Naive thymus-derived CD4-positive, alpha-beta T cell (primary cell): ENCODE results near the gene RPE65. TPM values are rescaled to one million over a fixed set of nuclear protein-coding genes. Genes with fewer than 3 reads are reported as not detected.

Experiments
- ATAC-seq: fragments of 150-1000 bp; cut with Tn5 transposase; 2 replicates; pipeline ENCODE4 v1.10.0; 2021; ENCODE audit warnings: mild to moderate bottlenecking, moderate library complexity
- CTCF ChIA-PET: fragments of 350-600 bp; sonication (Branson Sonifier 250); formaldehyde crosslinking; loops from one replicate; lab custom pipeline; 2021; ENCODE audit warnings: antibody characterized with exemption; lab: Charles Lee
- POLR2A ChIA-PET: fragments of 350-600 bp; sonication (Branson Sonifier 250); formaldehyde crosslinking; loops from one replicate; lab custom pipeline; 2021; ENCODE audit warnings: antibody characterized with exemption, inconsistent platforms; lab: Charles Lee
- DNase-seq, 9 donors: peaks; one replicate each; pipeline versions ENCODE4 v3.0.0 to v3.0.0-alpha.2; 2020 to 2022; ENCODE audit warnings: mixed read lengths in 1 of 9
- H3K27ac ChIP-seq: one replicate; pipeline ENCODE4 v1.7.0; 2013; ENCODE audit warnings: mild to moderate bottlenecking, low read depth, low read length, moderate library complexity
- H3K27me3 ChIP-seq, 2 donors: one replicate each; pipeline ENCODE4 v1.7.0; 2013; ENCODE audit warnings: low read length in 2 of 2, mild to moderate bottlenecking in 2 of 2, moderate library complexity in 2 of 2; ENCODE audit not compliant: control insufficient read depth in 2 of 2, insufficient read depth in 2 of 2
- H3K36me3 ChIP-seq, 3 experiments: 1 replicate in 2 of 3; 2 replicates in 1 of 3; pipeline ENCODE4 v1.7.0; 2013; ENCODE audit warnings: low read length in 3 of 3, mild to moderate bottlenecking in 3 of 3, moderate library complexity in 1 of 3; ENCODE audit not compliant: insufficient read depth in 3 of 3, control insufficient read depth in 2 of 3
- H3K4me1 ChIP-seq, 2 donors: one replicate each; pipeline ENCODE4 v1.7.0; 2013; ENCODE audit warnings: low read length in 2 of 2, mild to moderate bottlenecking in 2 of 2, moderate library complexity in 1 of 2; ENCODE audit not compliant: control insufficient read depth in 2 of 2, insufficient read depth in 2 of 2
- H3K4me3 ChIP-seq: 2 replicates; pipeline ENCODE4 v1.7.0; 2013; ENCODE audit warnings: mild to moderate bottlenecking, low read length
- H3K9me3 ChIP-seq, 3 experiments: 1 replicate in 2 of 3; 2 replicates in 1 of 3; pipeline ENCODE4 v1.7.0; 2013; ENCODE audit warnings: low read length in 3 of 3; ENCODE audit not compliant: control insufficient read depth in 2 of 3
- H3K27ac Mint-ChIP-seq, 9 donors: one replicate each; pipeline ENCODE4 v1.8.0; 2020 to 2022; ENCODE audit warnings: mixed read lengths in 9 of 9, mild to moderate bottlenecking in 8 of 9, moderate library complexity in 5 of 9, inconsistent platforms in 2 of 9
- H3K27me3 Mint-ChIP-seq, 5 donors: one replicate each; pipeline ENCODE4 v1.8.0; 2021 to 2022; ENCODE audit warnings: mixed read lengths in 5 of 5, mild to moderate bottlenecking in 1 of 5
- H3K36me3 Mint-ChIP-seq, 5 donors: one replicate each; pipeline ENCODE4 v1.8.0; 2020 to 2022; ENCODE audit warnings: mixed read lengths in 5 of 5, mild to moderate bottlenecking in 3 of 5, inconsistent platforms in 1 of 5
- H3K4me1 Mint-ChIP-seq, 7 donors: one replicate each; pipeline ENCODE4 v1.8.0; 2020 to 2022; ENCODE audit warnings: mixed read lengths in 7 of 7, mild to moderate bottlenecking in 3 of 7, inconsistent platforms in 1 of 7
- H3K4me3 Mint-ChIP-seq, 10 donors: one replicate each; pipeline ENCODE4 v1.8.0; 2020 to 2022; ENCODE audit warnings: mild to moderate bottlenecking in 10 of 10, mixed read lengths in 10 of 10, moderate library complexity in 6 of 10, inconsistent platforms in 2 of 10
- H3K9me3 Mint-ChIP-seq, 11 donors: one replicate each; pipeline ENCODE4 v1.8.0; 2020 to 2022; ENCODE audit warnings: mixed read lengths in 11 of 11, mild to moderate bottlenecking in 4 of 11, inconsistent platforms in 1 of 11, moderate library complexity in 1 of 11
- intact Hi-C, 2 donors: fragments of 100-400 bp; cut with micrococcal nuclease; formaldehyde crosslinking; loops; one replicate each; pipeline ENCODE4 v1.15.1; 2023
- polyA plus RNA-seq, 2 donors: library from polyadenylated mRNA; unstranded; fragments of 300-500 nt; fragmentation: Illumina TruSeq; gene quantifications; one replicate each; pipeline ENCODE4 v1.2.3, GENCODE V29; 2021
- total RNA-seq, 6 experiments: library from RNA in 5 of 6; stranded (reverse) in 5 of 6; gene quantifications; 1 replicate in 5 of 6; 2 replicates in 1 of 6; pipeline ENCODE4 v1.2.3 and lab custom pipeline; 2021 to 2026

Gene RPE65
- total and polyA plus RNA-seq, 7 experiments from 2014 or later = not detected

- CTCF ChIA-PET = no interaction called here
- no peak overlapping the region for H3K4me3 ChIP-seq
- H3K36me3 ChIP-seq = no peaks in the 10 kb centered on the region
- Mint-ChIP-seq H3K27me3 (peaks cover 0 to 9% (median 6%) of the 10 kb centered on the region in 5 donors), H3K9me3 (peaks cover 0 to 5% (median 0%) of the 10 kb centered on the region in 11 donors), H3K27ac (no peak overlapping the region), H3K4me3 (no peak overlapping the region), H3K4me1 (peaks cover 0 to 1% (median 0%) of the 10 kb centered on the region in 7 donors), H3K36me3 (no peaks in the 10 kb centered on the region)
- no peak for DNase-seq
- peak; percentile 63 for ATAC-seq
- no peak overlapping the region for H3K27ac ChIP-seq
- no peaks in the 10 kb centered on the region for H3K4me1 ChIP-seq
- no peaks in the 10 kb centered on the region for H3K27me3 ChIP-seq
- POLR2A ChIA-PET = no interaction called here
- intact Hi-C loops = loop anchor here in 1 of 2 donors (2.0 kb wide), 1 partner anchor 326 kb away; no protein-coding TSS in a partner anchor
- H3K9me3 ChIP-seq = no peaks in the 10 kb centered on the region
These were observed 6.8 kb downstream of the RPE65 start for GRCh38 chr1:68442822-68443556.

DNA sequence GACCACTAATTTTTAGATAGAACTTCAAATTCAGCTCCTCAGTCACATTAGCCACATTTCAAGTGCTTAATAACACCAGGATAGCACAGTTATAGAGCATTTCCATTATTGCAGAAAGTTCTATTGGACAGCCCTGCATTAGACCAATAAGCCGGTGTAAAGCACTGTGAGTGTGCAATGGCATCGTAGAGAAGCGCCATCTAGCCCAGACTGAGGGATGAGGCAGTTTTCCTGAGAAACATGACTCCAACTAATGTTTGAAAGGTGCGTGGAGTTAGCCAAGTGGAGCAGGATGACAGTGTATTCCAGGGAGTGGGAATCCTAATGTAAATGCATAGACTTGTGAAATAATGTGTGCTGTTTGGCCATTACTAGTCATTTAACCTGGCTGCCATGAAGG, 7.7 kb downstream of the RPE65 start:
- Mint-ChIP-seq H3K27me3 (peaks cover 0 to 9% (median 6%) of the 10 kb centered on the region in 5 donors), H3K9me3 (peaks cover 0 to 5% (median 0%) of the 10 kb centered on the region in 11 donors)
- POLR2A ChIA-PET = no interaction called here

GRCh38 chr1:68438310-68438709, 11.4 kb downstream of the RPE65 start:
- Mint-ChIP-seq H3K27me3 (peaks cover 0 to 6% (median 4%) of the 10 kb centered on the region in 5 donors), H3K36me3 (no peaks in the 10 kb centered on the region), H3K27ac (peak overlapping the region in 1 of 9 donors; percentile 18), H3K4me1 (peaks cover 0 to 1% (median 0%) of the 10 kb centered on the region in 7 donors), H3K9me3 (peaks cover 0 to 3% (median 0%) of the 10 kb centered on the region in 11 donors), H3K4me3 (no peak overlapping the region)
- DNase-seq (no peak), ATAC-seq (no peak)
- Histone ChIP-seq H3K4me1 (no peaks in the 10 kb centered on the region), H3K36me3 (no peaks in the 10 kb centered on the region), H3K27me3 (no peaks in the 10 kb centered on the region), H3K9me3 (no peaks in the 10 kb centered on the region), H3K27ac (no peak overlapping the region), H3K4me3 (no peak overlapping the region)
- intact Hi-C loops = no loop called here
- ChIA-PET CTCF (no interaction called here), POLR2A (no interaction called here)

More for the DNA sequence above, 7.7 kb downstream of the RPE65 start:
- no peak for DNase-seq
- ATAC-seq = no peak
- no peak overlapping the region for H3K27ac Mint-ChIP-seq
- H3K36me3 Mint-ChIP-seq = no peaks in the 10 kb centered on the region
- no peaks in the 10 kb centered on the region for H3K27me3 ChIP-seq
- H3K27ac ChIP-seq = no peak overlapping the region
- H3K4me1 ChIP-seq = no peaks in the 10 kb centered on the region
- CTCF ChIA-PET = no interaction called here
- H3K4me3 Mint-ChIP-seq = no peak overlapping the region
- intact Hi-C loops = loop anchor here in 1 of 2 donors (2.0 kb wide), 1 partner anchor 325 kb away; no protein-coding TSS in a partner anchor
- no peak overlapping the region for H3K4me3 ChIP-seq
- H3K36me3 ChIP-seq = no peaks in the 10 kb centered on the region
- H3K9me3 ChIP-seq = no peaks in the 10 kb centered on the region
- H3K4me1 Mint-ChIP-seq = peaks cover 0 to 1% (median 0%) of the 10 kb centered on the region in 7 donors

GRCh38 chr1:68433395-68433794, 16.4 kb downstream of the RPE65 start:
- H3K9me3 Mint-ChIP-seq = peaks cover 0 to 2% (median 0%) of the 10 kb centered on the region in 11 donors
- H3K36me3 Mint-ChIP-seq = no peaks in the 10 kb centered on the region
- H3K4me1 Mint-ChIP-seq = no peaks in the 10 kb centered on the region
- H3K4me3 Mint-ChIP-seq = no peak overlapping the region
- DNase-seq (no peak), ATAC-seq (no peak)
- no peak overlapping the region for H3K27ac ChIP-seq
- ChIA-PET CTCF (no interaction called here), POLR2A (no interaction called here)
- no peaks in the 10 kb centered on the region for H3K4me1 ChIP-seq
- no peak overlapping the region for H3K27ac Mint-ChIP-seq
- H3K36me3 ChIP-seq = no peaks in the 10 kb centered on the region
- intact Hi-C loops = no loop called here
- H3K4me3 ChIP-seq = no peak overlapping the region
- peaks cover 0 to 4% (median under 1%) of the 10 kb centered on the region in 5 donors for H3K27me3 Mint-ChIP-seq
- H3K27me3 ChIP-seq = no peaks in the 10 kb centered on the region
- no peaks in the 10 kb centered on the region for H3K9me3 ChIP-seq

DNA sequence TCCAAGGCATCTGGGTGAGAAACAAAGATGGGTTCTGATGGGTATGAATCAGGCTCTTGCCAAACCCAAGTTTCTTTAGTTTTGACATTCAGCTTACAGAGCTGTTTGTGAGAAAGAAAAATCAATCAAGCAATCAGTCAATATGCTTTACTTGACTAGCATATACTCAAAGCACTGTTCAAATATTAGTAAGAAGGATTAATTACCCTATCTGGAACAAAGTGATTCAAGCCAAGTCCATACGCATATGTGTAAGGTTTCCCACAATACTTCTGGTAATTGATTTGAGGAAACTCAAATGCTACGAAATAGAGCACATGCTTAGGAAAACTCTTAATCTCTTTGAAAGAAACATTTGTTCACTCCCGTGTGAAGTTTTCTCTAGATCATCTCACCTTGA, 18.7 kb downstream of the RPE65 start:
- DNase-seq (no peak), ATAC-seq (no peak)
- H3K9me3 Mint-ChIP-seq = peaks cover 0 to 2% (median 0%) of the 10 kb centered on the region in 11 donors
- POLR2A ChIA-PET = no interaction called here
- no peak overlapping the region for H3K4me3 Mint-ChIP-seq
- H3K4me1 ChIP-seq = no peaks in the 10 kb centered on the region
- H3K27ac ChIP-seq = no peak overlapping the region
- peaks cover 0 to 3% of the 10 kb centered on the region in 2 donors for H3K27me3 ChIP-seq
- H3K9me3 ChIP-seq = no peaks in the 10 kb centered on the region
- H3K36me3 Mint-ChIP-seq = no peaks in the 10 kb centered on the region
- H3K4me3 ChIP-seq = no peak overlapping the region
- intact Hi-C loops = no loop called here
- H3K27me3 Mint-ChIP-seq = peaks cover 0 to 7% (median 0%) of the 10 kb centered on the region in 5 donors
- no peak overlapping the region for H3K27ac Mint-ChIP-seq
- H3K4me1 Mint-ChIP-seq = no peaks in the 10 kb centered on the region
- H3K36me3 ChIP-seq = no peaks in the 10 kb centered on the region
- CTCF ChIA-PET = no interaction called here

GRCh38 chr1:68429233-68429808, 20.4 kb downstream of the RPE65 start:
- Mint-ChIP-seq H3K4me1 (no peaks in the 10 kb centered on the region), H3K4me3 (no peak overlapping the region), H3K27ac (no peak overlapping the region), H3K9me3 (peaks cover 0 to 2% (median 0%) of the 10 kb centered on the region in 11 donors), H3K27me3 (peaks cover 0 to 7% (median 0%) of the 10 kb centered on the region in 5 donors), H3K36me3 (no peaks in the 10 kb centered on the region)
- ChIA-PET CTCF (no interaction called here), POLR2A (no interaction called here)
- no peaks in the 10 kb centered on the region for H3K9me3 ChIP-seq
- ATAC-seq (peak; percentile 47), DNase-seq (no peak)
- no peak overlapping the region for H3K27ac ChIP-seq
- no peaks in the 10 kb centered on the region for H3K4me1 ChIP-seq
- peaks cover 0 to 3% of the 10 kb centered on the region in 2 donors for H3K27me3 ChIP-seq
- H3K36me3 ChIP-seq = no peaks in the 10 kb centered on the region
- H3K4me3 ChIP-seq = no peak overlapping the region
- intact Hi-C loops = no loop called here
